Dedifferentiated amniotic fluid mesenchymal stem cell (primary cell): Measurements from ENCODE around the gene XRN1.
"Not testable (repeated sequence)": the region's sequence is repeated elsewhere in the genome, so short reads cannot be mapped to it uniquely, and the experiment has no call there.

Source experiments
- DNase-seq: peaks from one replicate; pipeline ENCODE4 v3.0.0-alpha.2; 2016; ENCODE audit errors: extremely low spot score

Gene XRN1

DNA sequence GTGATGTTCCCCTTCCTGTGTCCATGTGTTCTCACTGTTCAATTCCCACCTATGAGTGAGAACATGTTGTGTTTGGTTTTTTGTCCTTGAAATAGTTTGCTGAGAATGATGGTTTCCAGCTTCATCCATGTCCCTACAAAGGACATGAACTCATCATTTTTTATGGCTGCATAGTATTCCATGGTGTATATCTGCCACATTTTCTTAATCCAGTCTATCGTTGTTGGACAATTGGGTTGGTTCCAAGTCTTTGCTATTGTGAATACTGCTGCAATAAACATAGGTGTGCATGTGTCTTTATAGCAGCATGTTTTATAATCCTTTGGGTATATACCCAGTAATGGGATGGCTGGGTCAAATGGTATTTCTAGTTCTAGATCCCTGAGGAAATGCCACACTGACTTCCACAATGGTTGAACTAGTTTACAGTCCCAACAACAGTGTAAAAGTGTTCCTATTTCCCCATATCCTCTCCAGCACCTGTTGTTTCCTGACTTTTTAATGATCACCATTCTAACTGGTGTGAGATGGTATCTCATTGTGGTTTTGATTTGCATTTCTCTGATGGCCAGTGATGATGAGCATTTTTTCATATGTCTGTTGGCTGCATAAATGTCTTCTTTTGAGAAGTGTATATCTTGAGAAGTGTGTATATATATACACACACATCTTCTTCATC, 123.4 kb downstream of the XRN1 start:
- DNase-seq = not testable (repeated sequence)

- DNase-seq = no peak
These were observed 127.9 kb downstream of the XRN1 start for GRCh38 chr3:142319912-142320311.

DNA sequence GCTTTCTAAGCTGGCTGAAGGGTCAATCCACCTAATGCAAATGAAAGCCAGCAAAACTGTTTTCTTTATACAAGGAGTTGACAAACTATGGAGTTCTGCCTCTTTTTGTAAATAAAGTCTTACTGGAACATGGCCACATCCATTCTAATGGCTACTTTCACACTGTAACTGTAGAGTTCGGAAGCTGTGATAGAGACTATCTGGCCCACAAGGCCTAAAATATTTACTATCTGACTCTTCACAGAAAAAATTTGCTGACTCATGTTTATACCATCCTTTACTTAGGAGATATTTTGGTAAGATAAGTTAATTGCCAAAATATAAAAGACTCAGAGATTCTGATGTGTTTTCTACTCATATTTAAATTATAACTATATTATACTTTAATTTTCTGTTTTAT, 128.7 kb downstream of the XRN1 start:
- DNase-seq = peak; percentile 30

DNA sequence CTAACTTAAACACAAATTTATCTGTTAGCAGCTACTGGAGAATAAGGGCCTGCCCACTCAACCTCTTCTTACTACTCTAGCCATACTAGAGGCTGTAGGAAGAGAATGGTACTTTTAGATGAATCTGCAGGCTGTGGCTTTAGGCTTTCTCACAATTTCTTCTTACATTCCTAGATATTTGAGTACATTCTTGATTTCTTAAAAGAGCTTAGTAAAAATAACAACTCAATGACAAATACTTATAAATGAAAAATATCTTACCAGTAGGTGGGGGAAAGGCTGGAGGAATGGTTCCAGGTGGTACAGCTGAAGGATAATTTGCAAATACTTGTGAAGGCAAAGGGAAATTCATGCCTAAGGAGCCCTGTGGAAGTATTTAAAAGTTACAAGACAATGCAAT, 129.5 kb downstream of the XRN1 start:
- DNase-seq = no peak

- not testable (repeated sequence) for DNase-seq
These were observed 131.9 kb downstream of the XRN1 start for GRCh38 chr3:142315978-142316388.

- peak; percentile 28 for DNase-seq
These were observed 132.8 kb downstream of the XRN1 start for GRCh38 chr3:142315083-142315482.

- no peak for DNase-seq
These were observed 137.4 kb downstream of the XRN1 start for GRCh38 chr3:142310439-142310838.

DNA sequence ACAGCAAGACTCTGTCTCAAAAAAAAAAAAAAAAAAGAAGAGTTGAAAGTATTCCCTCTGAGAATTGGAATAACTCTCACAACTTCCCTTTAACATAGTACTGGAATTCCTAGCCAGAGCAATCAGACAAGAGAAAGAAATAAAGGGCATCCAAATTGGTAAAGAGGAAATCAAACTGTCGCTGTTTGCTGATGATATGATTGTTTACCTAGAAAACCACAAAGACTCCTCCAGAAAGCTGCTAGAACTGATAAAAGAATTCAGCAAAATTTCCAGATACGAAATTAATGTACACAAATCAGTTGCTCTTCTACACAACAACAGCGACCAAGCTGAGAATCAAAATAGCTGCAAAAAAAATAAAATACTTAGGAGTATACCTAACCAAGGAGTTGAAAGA, 145.0 kb downstream of the XRN1 start:
- not testable (repeated sequence) for DNase-seq

GRCh38 chr3:142298626-142299025, 149.2 kb downstream of the XRN1 start:
- DNase-seq = no peak

DNA sequence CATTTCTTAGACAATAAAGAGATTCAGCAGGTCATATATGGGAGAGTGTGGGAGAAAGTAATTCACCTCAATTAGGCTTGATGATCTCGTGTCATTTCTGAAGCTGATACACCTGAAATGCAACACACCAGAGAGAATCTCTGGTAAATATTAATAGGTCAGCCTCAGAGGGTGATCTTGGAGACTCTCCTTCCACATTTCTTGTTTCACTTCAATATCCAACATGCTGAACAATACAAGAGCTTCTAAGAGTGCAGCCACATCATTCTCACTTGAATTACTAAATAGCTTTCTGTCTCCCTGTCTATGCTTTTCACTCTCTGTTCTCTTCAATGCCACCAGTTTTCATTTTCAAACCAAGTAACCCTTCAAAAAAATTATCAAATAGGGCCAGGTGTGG, 151.3 kb downstream of the XRN1 start:
- DNase-seq = no peak

- no peak for DNase-seq
These were observed 159.8 kb downstream of the XRN1 start for GRCh38 chr3:142287866-142288638.

DNA sequence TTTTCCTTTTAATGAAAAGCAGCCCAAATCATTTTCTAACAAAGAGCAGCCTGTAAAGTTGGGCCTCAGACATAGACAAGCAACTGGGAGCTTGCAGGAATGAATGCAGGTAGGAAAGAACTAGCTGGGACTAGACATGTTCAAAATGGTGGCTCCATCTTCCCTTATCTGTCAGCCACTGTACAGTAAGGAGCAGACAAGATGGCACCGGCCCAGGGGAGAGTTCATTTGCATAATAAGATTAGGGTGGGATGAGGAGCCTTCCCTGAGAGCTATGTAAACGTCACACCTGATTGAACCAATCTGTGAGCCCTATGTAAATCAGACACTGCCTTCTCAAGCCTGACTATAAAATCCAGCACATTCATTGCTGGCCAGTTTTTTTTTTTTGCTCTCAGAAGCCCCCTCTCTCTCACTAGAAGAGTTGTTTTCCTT, 162.7 kb downstream of the XRN1 start:
- DNase-seq = no peak

GRCh38 chr3:142282503-142282902, 165.3 kb downstream of the XRN1 start:
- DNase-seq = no peak

DNA sequence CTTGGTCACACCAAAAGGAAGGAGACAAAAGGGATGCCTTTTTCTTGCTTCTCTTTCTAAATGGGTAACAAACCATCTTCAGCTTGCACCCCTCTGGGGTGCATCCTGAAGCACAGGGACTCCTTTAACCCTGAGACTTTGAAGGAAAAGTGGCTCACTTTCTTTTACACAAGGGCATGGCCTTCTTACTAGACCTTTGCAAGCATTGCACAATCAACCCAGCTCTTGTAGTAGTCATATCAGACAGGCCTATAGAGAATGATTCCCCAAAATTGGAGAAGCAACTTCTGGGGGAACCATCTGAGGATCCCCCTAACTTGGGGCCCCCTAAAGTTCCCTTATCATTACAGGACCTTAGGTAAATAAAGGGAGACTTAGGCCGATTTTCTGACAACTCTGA, 166.4 kb downstream of the XRN1 start:
- DNase-seq = no peak

- peak; percentile 61 for DNase-seq
These were observed 167.8 kb downstream of the XRN1 start for GRCh38 chr3:142279965-142280590.

DNA sequence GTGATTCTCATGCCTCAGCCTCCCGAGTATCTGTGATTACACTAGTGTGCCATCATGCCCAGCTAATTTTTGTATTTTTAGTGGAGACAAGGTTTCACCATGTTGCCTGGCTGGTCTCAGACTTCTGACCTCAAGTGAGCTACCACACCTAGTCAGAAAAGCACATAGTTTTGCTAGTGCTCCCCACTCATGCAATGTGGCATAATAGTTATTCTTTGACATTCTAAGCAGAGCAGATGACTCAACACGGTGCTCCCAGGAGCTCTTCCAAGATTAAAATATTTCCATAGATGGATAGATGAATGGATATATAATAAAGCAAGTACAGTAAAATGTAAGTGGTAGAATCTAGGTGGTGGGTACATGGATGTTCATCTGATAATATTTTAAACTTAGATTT, 169.4 kb downstream of the XRN1 start:
- no peak for DNase-seq

DNA sequence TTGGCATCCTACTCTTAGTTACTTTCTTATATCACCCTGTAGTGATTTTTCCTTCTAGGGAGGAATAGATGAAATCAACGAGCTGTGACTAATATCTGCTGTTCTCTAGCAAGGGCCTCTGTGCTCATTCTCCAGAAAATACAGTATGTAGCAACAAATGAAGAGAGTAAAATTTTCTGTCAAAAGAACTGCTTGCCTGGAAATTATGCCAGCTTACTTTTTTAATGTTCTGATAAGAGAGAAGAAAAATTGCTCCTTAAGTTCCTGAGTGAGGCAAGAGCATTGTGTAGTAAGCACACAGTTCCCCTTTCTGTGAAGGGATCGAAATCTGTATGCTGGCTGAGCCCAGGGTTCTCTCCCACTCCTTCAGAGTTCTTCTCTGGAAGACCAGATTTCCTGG, 171.1 kb downstream of the XRN1 start:
- no peak for DNase-seq

DNA sequence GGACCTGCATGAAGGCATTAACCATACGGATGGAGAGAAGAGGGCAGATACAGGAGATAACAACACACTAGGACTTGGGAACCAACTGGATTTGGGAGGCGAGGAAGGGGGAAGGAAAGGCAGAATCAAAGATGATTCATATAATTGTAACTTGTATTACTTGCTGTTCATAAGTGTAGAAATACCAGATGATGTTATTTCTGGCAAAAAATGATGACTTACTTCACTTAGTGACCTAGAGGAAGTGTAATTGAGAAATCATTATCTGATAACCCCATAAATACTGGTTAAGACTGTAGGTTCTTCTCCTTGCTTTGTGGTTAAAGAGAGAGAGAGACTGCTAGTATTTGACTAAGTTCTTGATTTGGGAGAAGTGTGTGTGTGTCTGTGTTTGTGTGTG, 172.0 kb downstream of the XRN1 start:
- peak; percentile 77 for DNase-seq

GRCh38 chr3:142274908-142275307, 172.9 kb downstream of the XRN1 start:
- DNase-seq = no peak

DNA sequence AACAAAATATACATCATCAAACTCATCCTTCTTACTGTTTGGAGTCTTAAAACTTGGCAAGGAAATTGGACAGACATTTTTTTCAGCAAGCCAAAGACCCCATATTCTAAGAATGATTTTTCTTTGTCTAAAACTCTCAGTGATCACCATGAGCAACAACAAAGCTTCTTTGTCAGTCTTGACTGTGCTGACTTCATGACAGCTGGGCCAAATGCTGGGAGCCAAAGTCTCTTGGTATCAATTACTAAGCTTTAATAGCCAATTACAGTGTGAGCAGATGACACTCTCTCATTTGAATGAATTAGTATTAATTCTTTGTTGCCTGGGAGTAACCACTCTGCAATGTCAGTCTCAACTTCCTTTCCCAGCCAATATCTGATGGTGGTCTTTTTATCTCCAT, 174.3 kb downstream of the XRN1 start:
- DNase-seq = no peak

GRCh38 chr3:142272200-142272891, 175.5 kb downstream of the XRN1 start:
- no peak for DNase-seq

DNA sequence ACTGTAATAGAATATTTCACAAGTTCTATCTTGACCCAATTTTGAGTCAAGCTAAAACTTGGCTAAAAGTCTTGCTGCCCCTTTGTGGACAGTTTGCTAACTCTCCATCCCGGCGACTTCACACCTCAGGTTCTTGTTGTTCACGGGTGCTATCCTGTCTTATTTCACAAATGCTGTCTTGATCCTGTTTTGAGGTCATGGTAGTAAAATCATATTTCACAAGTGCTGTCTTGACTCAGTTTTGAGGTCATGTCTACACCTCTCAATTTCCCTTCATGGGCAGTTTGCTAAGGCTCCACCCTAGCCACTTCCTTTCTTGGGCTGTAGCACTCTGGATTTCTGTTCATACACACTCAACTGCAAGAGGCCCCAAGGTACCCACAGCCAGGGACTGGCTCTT, 177.4 kb downstream of the XRN1 start:
- no peak for DNase-seq
